Peyer's patch (tissue), 4 donors: Measurements from ENCODE around the gene OR52K1. TPM values are rescaled to one million over a fixed set of nuclear protein-coding genes. Genes with fewer than 3 reads are reported as not detected.

Experiments
- DNase-seq, 3 donors: peaks; one replicate each; pipeline ENCODE4 v3.0.0-alpha.2; 2017 to 2019
- H3K27ac ChIP-seq, 4 donors: fragments of 200-600 bp; sonication (generic); one replicate each; pipeline ENCODE4 v1.5.1; 2016 to 2019
- H3K27me3 ChIP-seq, 2 donors: fragments of 200-600 bp; sonication (generic); one replicate each; pipeline ENCODE4 v1.5.1; 2019
- H3K36me3 ChIP-seq, 3 donors: fragments of 200-600 bp; sonication (generic); one replicate each; pipeline ENCODE4 v1.5.1; 2016 to 2019
- H3K4me1 ChIP-seq, 4 donors: fragments of 200-600 bp; sonication (generic); one replicate each; pipeline ENCODE4 v1.5.1; 2016 to 2019
- H3K4me3 ChIP-seq, 4 donors: fragments of 200-600 bp; sonication (generic); 1 replicate in 3 of 4; 2 replicates in 1 of 4; pipeline ENCODE4 v1.5.1; 2016 to 2019; ENCODE audit warnings: mild to moderate bottlenecking in 1 of 4
- H3K9me3 ChIP-seq, 4 donors: fragments of 200-600 bp; sonication (generic); one replicate each; pipeline ENCODE4 v1.5.1; 2016 to 2019; ENCODE audit warnings: mild to moderate bottlenecking in 1 of 4
- POLR2A ChIP-seq, 2 donors: fragments of 450-650 bp; IDR thresholded peaks; one replicate each; pipeline ENCODE4 v1.5.1; 2017; ENCODE audit warnings: antibody characterized with exemption in 2 of 2, mild to moderate bottlenecking in 2 of 2, moderate library complexity in 2 of 2
- total RNA-seq, 4 donors: library from RNA; depleted of rRNA; stranded (reverse); fragments of >200 nt; gene quantifications; one replicate each; pipeline ENCODE4 v1.1.0, GENCODE V29; 2016
- TF ChIP-seq, protein P1 (sequence below), 6 experiments: fragments of 450-650 bp in 4 of 6; fragments of 200-600 bp in 2 of 6; sonication (generic) in 1 of 6; IDR thresholded peaks; one replicate each; pipeline ENCODE4 v1.5.1; 2017 to 2019; ENCODE audit warnings: antibody characterized with exemption in 6 of 6, mild to moderate bottlenecking in 3 of 6, moderate library complexity in 1 of 6

OR52K1 gene
- total RNA-seq, result not detected

- Histone ChIP-seq H3K27ac (no peak within 1 kb of the TSS), H3K36me3 (no peaks in the 10 kb centered on the region), H3K9me3 (no peaks in the 10 kb centered on the region), H3K4me1 (no peaks in the 10 kb centered on the region), H3K4me3 (no peak within 1 kb of the TSS), H3K27me3 (no peaks in the 10 kb centered on the region)
- no peak for DNase-seq
- no peak for TF ChIP-seq POLR2A (IDR thresholded peaks at IDR 0.05)
- TF ChIP-seq, protein P1, sequence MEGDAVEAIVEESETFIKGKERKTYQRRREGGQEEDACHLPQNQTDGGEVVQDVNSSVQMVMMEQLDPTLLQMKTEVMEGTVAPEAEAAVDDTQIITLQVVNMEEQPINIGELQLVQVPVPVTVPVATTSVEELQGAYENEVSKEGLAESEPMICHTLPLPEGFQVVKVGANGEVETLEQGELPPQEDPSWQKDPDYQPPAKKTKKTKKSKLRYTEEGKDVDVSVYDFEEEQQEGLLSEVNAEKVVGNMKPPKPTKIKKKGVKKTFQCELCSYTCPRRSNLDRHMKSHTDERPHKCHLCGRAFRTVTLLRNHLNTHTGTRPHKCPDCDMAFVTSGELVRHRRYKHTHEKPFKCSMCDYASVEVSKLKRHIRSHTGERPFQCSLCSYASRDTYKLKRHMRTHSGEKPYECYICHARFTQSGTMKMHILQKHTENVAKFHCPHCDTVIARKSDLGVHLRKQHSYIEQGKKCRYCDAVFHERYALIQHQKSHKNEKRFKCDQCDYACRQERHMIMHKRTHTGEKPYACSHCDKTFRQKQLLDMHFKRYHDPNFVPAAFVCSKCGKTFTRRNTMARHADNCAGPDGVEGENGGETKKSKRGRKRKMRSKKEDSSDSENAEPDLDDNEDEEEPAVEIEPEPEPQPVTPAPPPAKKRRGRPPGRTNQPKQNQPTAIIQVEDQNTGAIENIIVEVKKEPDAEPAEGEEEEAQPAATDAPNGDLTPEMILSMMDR (IDR thresholded peaks at IDR 0.05), result no peak
These were observed at the start of gene OR52K1 for GRCh38 chr11:4482445-4482844. Gene OR52K1, plus strand, starts transcription at chr11:4482646. Its CDS starts 6,255 bp downstream, at chr11:4488901.

DNA sequence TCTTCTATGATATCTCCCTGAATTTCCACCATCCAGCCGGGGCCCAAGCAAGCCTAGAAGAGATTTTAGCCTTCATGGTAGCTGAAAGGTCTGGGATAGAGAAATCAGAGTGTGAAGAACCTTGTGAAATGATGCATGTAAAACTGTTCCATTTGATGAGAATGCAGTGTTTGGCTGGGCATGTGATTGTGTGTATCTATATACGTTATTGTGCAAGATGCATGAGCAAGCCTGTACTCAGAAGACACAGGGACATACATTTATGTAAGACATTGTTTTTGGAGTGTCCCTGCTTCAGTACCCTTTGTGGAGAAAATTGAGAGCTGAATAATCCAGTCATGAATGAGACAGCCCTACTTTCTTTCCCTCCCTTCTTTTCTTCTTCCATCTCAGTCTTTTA lies 48.6 kb upstream of the OR52K1 start:
- H3K27me3 ChIP-seq, result no peaks in the 10 kb centered on the region
- H3K9me3 ChIP-seq, result no peaks in the 10 kb centered on the region
- H3K4me1 ChIP-seq, result no peaks in the 10 kb centered on the region
- no peak overlapping the region for H3K4me3 ChIP-seq
- no peak for DNase-seq
- H3K27ac ChIP-seq, result no peak overlapping the region
- no peak for TF ChIP-seq POLR2A (IDR thresholded peaks at IDR 0.05)
- TF ChIP-seq, protein P1 (IDR thresholded peaks at IDR 0.05), result no peak
- H3K36me3 ChIP-seq, result no peaks in the 10 kb centered on the region

DNA sequence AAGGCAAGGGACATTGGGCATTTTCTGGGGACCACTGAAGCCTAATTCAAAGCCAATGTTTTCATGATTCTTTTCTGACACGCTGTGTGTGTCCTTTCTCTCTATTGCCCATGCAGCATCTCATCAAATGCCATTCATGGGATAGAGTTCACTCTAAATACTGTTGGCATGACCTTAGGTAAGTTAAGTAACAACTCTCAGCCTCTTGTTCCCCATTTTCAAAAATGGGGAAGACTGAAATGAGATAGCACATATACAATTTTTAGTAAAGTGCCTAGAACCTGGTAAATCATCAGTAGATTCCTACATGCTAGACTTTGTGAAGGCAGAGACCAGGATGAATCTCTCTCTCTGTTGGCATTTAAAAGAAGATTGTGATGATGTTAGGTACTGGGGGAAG lies 46.0 kb upstream of the OR52K1 start:
- TF ChIP-seq POLR2A (IDR thresholded peaks at IDR 0.05), result no peak
- TF ChIP-seq, protein P1 (IDR thresholded peaks at IDR 0.05), result no peak
- H3K4me3 ChIP-seq, result no peak overlapping the region
- no peak overlapping the region for H3K27ac ChIP-seq
- H3K9me3 ChIP-seq, result no peaks in the 10 kb centered on the region
- DNase-seq, result no peak
- H3K27me3 ChIP-seq, result no peaks in the 10 kb centered on the region
- no peaks in the 10 kb centered on the region for H3K4me1 ChIP-seq
- H3K36me3 ChIP-seq, result no peaks in the 10 kb centered on the region

- H3K36me3 ChIP-seq, result no peaks in the 10 kb centered on the region
- no peaks in the 10 kb centered on the region for H3K9me3 ChIP-seq
- no peak overlapping the region for H3K27ac ChIP-seq
- TF ChIP-seq POLR2A (IDR thresholded peaks at IDR 0.05), result no peak
- TF ChIP-seq, protein P1 (IDR thresholded peaks at IDR 0.05), result no peak
- H3K27me3 ChIP-seq, result no peaks in the 10 kb centered on the region
- H3K4me3 ChIP-seq, result no peak overlapping the region
- no peak for DNase-seq
- H3K4me1 ChIP-seq, result no peaks in the 10 kb centered on the region
These were observed 40.9 kb upstream of the OR52K1 start for GRCh38 chr11:4441515-4441914.

DNA sequence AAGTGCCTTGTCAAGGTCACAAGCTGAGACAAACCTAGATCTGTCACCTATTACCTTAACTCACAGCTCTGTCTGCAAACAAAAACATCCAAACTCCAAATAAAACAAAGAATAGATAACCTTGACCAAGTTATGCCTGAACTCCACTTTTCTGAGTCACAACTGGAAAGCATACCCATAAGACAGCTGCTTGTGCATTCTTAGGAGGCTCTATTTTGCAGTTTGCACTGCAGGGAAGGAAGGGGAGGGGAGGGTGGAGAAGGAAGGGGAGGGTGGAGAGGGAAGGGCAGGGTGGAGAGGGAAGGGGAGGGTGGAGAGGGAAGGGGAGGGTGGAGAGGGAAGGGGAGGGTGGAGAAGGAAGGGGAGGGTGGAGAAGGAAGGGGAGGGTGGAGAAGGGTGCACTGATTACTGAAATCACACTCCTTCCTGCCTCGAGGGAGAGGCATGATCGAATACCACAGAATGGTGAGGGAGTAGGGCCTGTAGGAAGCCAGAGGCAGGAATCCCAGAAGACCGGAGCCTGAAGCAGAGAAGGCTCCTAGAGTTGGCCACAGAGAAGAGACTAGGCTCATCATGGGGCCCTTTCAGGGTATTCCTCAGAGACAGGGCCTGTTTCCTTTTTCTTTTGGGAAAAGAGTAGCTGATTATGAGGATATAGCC lies 39.1 kb upstream of the OR52K1 start:
- Histone ChIP-seq H3K9me3 (no peaks in the 10 kb centered on the region), H3K4me1 (no peaks in the 10 kb centered on the region), H3K27ac (no peak overlapping the region), H3K27me3 (no peaks in the 10 kb centered on the region), H3K4me3 (no peak overlapping the region), H3K36me3 (no peaks in the 10 kb centered on the region)
- no peak for DNase-seq
- TF ChIP-seq, protein P1 (IDR thresholded peaks at IDR 0.05), result no peak
- TF ChIP-seq POLR2A (IDR thresholded peaks at IDR 0.05), result no peak

GRCh38 chr11:4448995-4449394 lies 33.5 kb upstream of the OR52K1 start, which contains the start of gene OR52K2:
Gene OR52K2, plus strand, starts transcription at chr11:4449295. Its CDS starts 45 bp downstream, at chr11:4449340.
- no peaks in the 10 kb centered on the region for H3K36me3 ChIP-seq
- no peak for DNase-seq
- no peaks in the 10 kb centered on the region for H3K27me3 ChIP-seq
- no peak within 1 kb of the TSS for H3K4me3 ChIP-seq
- no peaks in the 10 kb centered on the region for H3K4me1 ChIP-seq
- no peaks in the 10 kb centered on the region for H3K9me3 ChIP-seq
- H3K27ac ChIP-seq, result no peak within 1 kb of the TSS
- TF ChIP-seq, protein P1 (IDR thresholded peaks at IDR 0.05), result no peak
- TF ChIP-seq POLR2A (IDR thresholded peaks at IDR 0.05), result no peak
